DOHH2 (cell line): ENCODE measurements around the gene SPARC.
A peak's percentile ranks its signal among the peaks of the same experiment; 100 is the strongest.

Source experiments
- H3F3A ChIP-seq: fragments of 200-600 bp; sonication (generic), shearing (Covaris generic); 2 replicates; pipeline ENCODE4 v1.6.0; 2016; ENCODE audit warnings: antibody characterized with exemption, mild to moderate bottlenecking; ENCODE audit not compliant: control insufficient read depth, insufficient read depth
- H3K27ac ChIP-seq: fragments of 200-600 bp; sonication (generic); 2 replicates; pipeline ENCODE4 v1.5.1; 2014; ENCODE audit warnings: low read depth, mild to moderate bottlenecking, low read length, moderate library complexity
- H3K27me3 ChIP-seq: fragments of 200-600 bp; sonication (generic); 2 replicates; pipeline ENCODE4 v1.6.1; 2014; ENCODE audit warnings: mild to moderate bottlenecking, low read length, mixed read lengths; ENCODE audit not compliant: control insufficient read depth
- H3K36me3 ChIP-seq: fragments of 200-600 bp; sonication (generic); 2 replicates; pipeline ENCODE4 v1.6.1; 2014; ENCODE audit warnings: mild to moderate bottlenecking, low read length, moderate library complexity, mixed read lengths; ENCODE audit not compliant: control insufficient read depth
- H3K4me1 ChIP-seq: fragments of 200-600 bp; sonication (generic); 2 replicates; pipeline ENCODE4 v1.6.1; 2014; ENCODE audit warnings: mild to moderate bottlenecking, low read length, mixed read lengths; ENCODE audit not compliant: control insufficient read depth
- H3K4me2 ChIP-seq: fragments of 200-600 bp; sonication (generic); 2 replicates; pipeline ENCODE4 v1.6.0; 2014; ENCODE audit warnings: mild to moderate bottlenecking, low read length, moderate library complexity
- H3K4me3 ChIP-seq: fragments of 200-600 bp; sonication (generic); 2 replicates; pipeline ENCODE4 v1.5.1; 2014; ENCODE audit warnings: mild to moderate bottlenecking, low read length, mixed read lengths
- H3K79me2 ChIP-seq: fragments of 200-600 bp; sonication (generic); 2 replicates; pipeline ENCODE4 v1.6.1; 2014; ENCODE audit warnings: mild to moderate bottlenecking, low read length, mixed read lengths; ENCODE audit not compliant: control insufficient read depth
- H3K9me2 ChIP-seq: fragments of 200-600 bp; sonication (generic); replicated peaks from 2 replicates; pipeline ENCODE4 v1.6.1; 2014; ENCODE audit warnings: mild to moderate bottlenecking, low read length, mixed read lengths; ENCODE audit not compliant: control insufficient read depth
- H3K9me3 ChIP-seq: fragments of 200-600 bp; sonication (generic); 2 replicates; pipeline ENCODE4 v1.6.1; 2014; ENCODE audit warnings: antibody characterized with exemption, low read length, mixed read lengths; ENCODE audit not compliant: control insufficient read depth, insufficient read depth
- H4K20me1 ChIP-seq: fragments of 200-600 bp; sonication (generic); 2 replicates; pipeline ENCODE4 v1.6.0; 2014; ENCODE audit warnings: low read depth, mild to moderate bottlenecking, antibody characterized with exemption, low read length, moderate library complexity; ENCODE audit not compliant: control insufficient read depth, insufficient read depth
- CTCF ChIP-seq: fragments of 200-600 bp; sonication (generic); IDR thresholded peaks from one replicate; pipeline ENCODE4 v1.5.1; 2014; ENCODE audit warnings: antibody characterized with exemption, mild to moderate bottlenecking, low read depth, low read length; ENCODE audit not compliant: poor library complexity, severe bottlenecking
- EZH2phosphoT487 ChIP-seq: fragments of 200-600 bp; sonication (generic); IDR thresholded peaks from 2 replicates; pipeline ENCODE4 v1.6.1; 2017; ENCODE audit warnings: borderline replicate concordance, mild to moderate bottlenecking, antibody characterized with exemption, low read length, moderate library complexity, mixed read lengths

The SPARC gene

GRCh38 chr5:151665613-151666012 is 21.1 kb downstream of the SPARC start:
- Histone ChIP-seq H3K4me3 (no peak overlapping the region), H3K4me1 (peaks cover 31% of the 10 kb centered on the region), H3K36me3 (no peaks in the 10 kb centered on the region), H3K27ac (no peak overlapping the region), H3K27me3 (no peaks in the 10 kb centered on the region), H3K9me3 (no peaks in the 10 kb centered on the region), H4K20me1 (no peaks in the 10 kb centered on the region), H3K9me2 (no peaks in the 10 kb centered on the region), H3K79me2 (no peaks in the 10 kb centered on the region), H3K4me2 (no peak overlapping the region), H3F3A (0 out of 2 replicates have a peak, but pooled peaks cover 2% of the 10 kb centered on the region)
- TF ChIP-seq EZH2phosphoT487 = no peak
- no peak for TF ChIP-seq CTCF

GRCh38 chr5:151664694-151665585 is 21.8 kb downstream of the SPARC start:
- H3K4me3 ChIP-seq = no peak overlapping the region
- H3K27me3 ChIP-seq = no peaks in the 10 kb centered on the region
- H3K9me2 ChIP-seq = no peaks in the 10 kb centered on the region
- H3K27ac ChIP-seq = no peak overlapping the region
- TF ChIP-seq CTCF (no peak), EZH2phosphoT487 (no peak)
- no peaks in the 10 kb centered on the region for H3K36me3 ChIP-seq
- no peaks in the 10 kb centered on the region for H4K20me1 ChIP-seq
- H3K4me2 ChIP-seq = no peak overlapping the region
- H3F3A ChIP-seq = 0 out of 2 replicates have a peak, but pooled peaks cover 2% of the 10 kb centered on the region
- H3K79me2 ChIP-seq = no peaks in the 10 kb centered on the region
- peaks cover 31% of the 10 kb centered on the region for H3K4me1 ChIP-seq
- H3K9me3 ChIP-seq = no peaks in the 10 kb centered on the region

- H3F3A ChIP-seq = 0 out of 2 replicates have a peak, but pooled peaks cover 2% of the 10 kb centered on the region
- no peaks in the 10 kb centered on the region for H3K9me2 ChIP-seq
- H3K4me3 ChIP-seq = peak overlapping the region; percentile 44
- H3K79me2 ChIP-seq = no peaks in the 10 kb centered on the region
- TF ChIP-seq EZH2phosphoT487 = no peak
- no peak for TF ChIP-seq CTCF
- no peak overlapping the region for H3K27ac ChIP-seq
- H3K36me3 ChIP-seq = no peaks in the 10 kb centered on the region
- no peaks in the 10 kb centered on the region for H3K27me3 ChIP-seq
- H3K4me1 ChIP-seq = peaks cover 35% of the 10 kb centered on the region
- H3K4me2 ChIP-seq = peak overlapping the region; percentile 52
- no peaks in the 10 kb centered on the region for H3K9me3 ChIP-seq
- no peaks in the 10 kb centered on the region for H4K20me1 ChIP-seq
Observed at GRCh38 chr5:151663617-151664293, 23.0 kb downstream of the SPARC start.
